HG02798 (cell line): ENCODE measurements around the gene GATA5.

Experiments used
- ATAC-seq: cut with Tn5 transposase; IDR thresholded peaks from one replicate; pipeline ENCODE4 v1.9.1; 2021; ENCODE audit warnings: mild to moderate bottlenecking; ENCODE audit not compliant: unreplicated experiment, poor library complexity

The GATA5 gene

GRCh38 chr20:62489186-62489931 is 13.6 kb upstream of the GATA5 start:
- no peak for ATAC-seq

GRCh38 chr20:62488470-62488869 is 12.7 kb upstream of the GATA5 start:
- ATAC-seq = no peak

GRCh38 chr20:62487561-62488354 is 12.0 kb upstream of the GATA5 start:
- no peak for ATAC-seq

GRCh38 chr20:62487118-62487517 is 11.3 kb upstream of the GATA5 start:
- no peak for ATAC-seq

GRCh38 chr20:62486484-62486883 is 10.7 kb upstream of the GATA5 start:
- ATAC-seq = no peak

GRCh38 chr20:62485701-62486089 is 9.9 kb upstream of the GATA5 start:
- no peak for ATAC-seq

- no peak for ATAC-seq
These were observed 9.4 kb upstream of the GATA5 start for GRCh38 chr20:62485062-62485700.

GRCh38 chr20:62484478-62484877 is 8.7 kb upstream of the GATA5 start:
- no peak for ATAC-seq

- ATAC-seq = no peak
These were observed 8.0 kb upstream of the GATA5 start for GRCh38 chr20:62483613-62484458.

- no peak for ATAC-seq
These were observed 7.2 kb upstream of the GATA5 start for GRCh38 chr20:62482974-62483373.

GRCh38 chr20:62482146-62482809 is 6.5 kb upstream of the GATA5 start:
- ATAC-seq = no peak

GRCh38 chr20:62481425-62482145 is 5.8 kb upstream of the GATA5 start:
- ATAC-seq = no peak

- no peak for ATAC-seq
These were observed 4.5 kb upstream of the GATA5 start for GRCh38 chr20:62480318-62480717.

GRCh38 chr20:62479656-62480055 is 3.9 kb upstream of the GATA5 start:
- ATAC-seq = no peak

GRCh38 chr20:62479156-62479555 is 3.4 kb upstream of the GATA5 start:
- no peak for ATAC-seq

- no peak for ATAC-seq
These were observed 2.1 kb upstream of the GATA5 start for GRCh38 chr20:62477669-62478455.

GRCh38 chr20:62476056-62476838 is 452 bp upstream of the GATA5 start:
- no peak for ATAC-seq
